ENCODE measurements around the gene SLC9A9. TPM values are rescaled to one million over a fixed set of nuclear protein-coding genes. Genes with fewer than 3 reads are reported as not detected.

The SLC9A9 gene
- total RNA-seq, 1 donor from 2014 or later, result 0.22 TPM

GRCh38 chr3:143826296-143826695, 22.0 kb downstream of the SLC9A9 start:
- no peaks in the 10 kb centered on the region for H3K36me3 ChIP-seq
- no peaks in the 10 kb centered on the region for H3K4me1 ChIP-seq
- no peaks in the 10 kb centered on the region for H3K9me3 ChIP-seq (ENCODE audit: low read depth)
- H3K4me2 ChIP-seq, result no peak overlapping the region
- H3K79me2 ChIP-seq (ENCODE audit: low read depth), result no peaks in the 10 kb centered on the region
- no peak for DNase-seq (ENCODE audit: low spot score)
- H3K27me3 ChIP-seq, result no peaks in the 10 kb centered on the region
- no peak overlapping the region for H3K4me3 Mint-ChIP-seq
- H3K36me3 Mint-ChIP-seq, result no peaks in the 10 kb centered on the region
- H3K4me3 ChIP-seq, result no peak overlapping the region
- H2AFZ ChIP-seq (replicated peaks), result no peak overlapping the region
- H3K9me3 Mint-ChIP-seq, result no peaks in the 10 kb centered on the region
- no peaks in the 10 kb centered on the region for H3F3A ChIP-seq (ENCODE audit: low read depth)
- no peaks in the 10 kb centered on the region for H4K20me1 ChIP-seq (ENCODE audit: low read depth)
- H3K27ac Mint-ChIP-seq, result no peak overlapping the region
- H3K27ac ChIP-seq, result no peak overlapping the region
- TF ChIP-seq CTCF (IDR thresholded peaks at IDR 0.05), result no peak
- no peak for TF ChIP-seq EZH2 (IDR thresholded peaks at IDR 0.05)
- TF ChIP-seq EZH2phosphoT487 (IDR thresholded peaks at IDR 0.05), result no peak
- H3K4me1 Mint-ChIP-seq, result peaks cover 4% of the 10 kb centered on the region
- H3K9ac ChIP-seq, result no peak overlapping the region
- no peaks in the 10 kb centered on the region for H3K27me3 Mint-ChIP-seq (ENCODE audit: insufficient read depth, low read depth)

GRCh38 chr3:143825513-143825912, 22.8 kb downstream of the SLC9A9 start:
- H3K27me3 ChIP-seq, result no peaks in the 10 kb centered on the region
- no peak overlapping the region for H3K9ac ChIP-seq
- H3K36me3 Mint-ChIP-seq, result no peaks in the 10 kb centered on the region
- H4K20me1 ChIP-seq (ENCODE audit: low read depth), result no peaks in the 10 kb centered on the region
- H2AFZ ChIP-seq (replicated peaks), result no peak overlapping the region
- no peak overlapping the region for H3K4me3 Mint-ChIP-seq
- H3K4me1 ChIP-seq, result no peaks in the 10 kb centered on the region
- H3K27ac Mint-ChIP-seq, result no peak overlapping the region
- H3K79me2 ChIP-seq (ENCODE audit: low read depth), result no peaks in the 10 kb centered on the region
- no peaks in the 10 kb centered on the region for H3K9me3 ChIP-seq (ENCODE audit: low read depth)
- H3K9me3 Mint-ChIP-seq, result no peaks in the 10 kb centered on the region
- H3K27ac ChIP-seq, result no peak overlapping the region
- no peak overlapping the region for H3K4me3 ChIP-seq
- H3K27me3 Mint-ChIP-seq (ENCODE audit: insufficient read depth, low read depth), result no peaks in the 10 kb centered on the region
- DNase-seq (ENCODE audit: low spot score), result no peak
- TF ChIP-seq EZH2 (IDR thresholded peaks at IDR 0.05) (no peak), EZH2phosphoT487 (IDR thresholded peaks at IDR 0.05) (no peak), CTCF (IDR thresholded peaks at IDR 0.05) (no peak)
- peaks cover 12% of the 10 kb centered on the region for H3K4me1 Mint-ChIP-seq
- H3K36me3 ChIP-seq, result no peaks in the 10 kb centered on the region
- no peaks in the 10 kb centered on the region for H3F3A ChIP-seq (ENCODE audit: low read depth)
- no peak overlapping the region for H3K4me2 ChIP-seq

- H2AFZ ChIP-seq (replicated peaks), result no peak overlapping the region
These were observed 23.4 kb downstream of the SLC9A9 start for GRCh38 chr3:143824735-143825385.

More at GRCh38 chr3:143824735-143825385, 23.4 kb downstream of the SLC9A9 start:
- Mint-ChIP-seq H3K4me1 (peaks cover 15% of the 10 kb centered on the region), H3K27ac (no peak overlapping the region), H3K9me3 (no peaks in the 10 kb centered on the region), H3K36me3 (no peaks in the 10 kb centered on the region), H3K27me3 (ENCODE audit: insufficient read depth, low read depth) (no peaks in the 10 kb centered on the region), H3K4me3 (no peak overlapping the region)
- no peak for DNase-seq (ENCODE audit: low spot score)
- no peak overlapping the region for H3K27ac ChIP-seq
- no peak overlapping the region for H3K9ac ChIP-seq
- H3K4me1 ChIP-seq, result no peaks in the 10 kb centered on the region
- H3K4me2 ChIP-seq, result no peak overlapping the region
- no peaks in the 10 kb centered on the region for H3F3A ChIP-seq (ENCODE audit: low read depth)
- TF ChIP-seq EZH2phosphoT487 (IDR thresholded peaks at IDR 0.05) (no peak), EZH2 (IDR thresholded peaks at IDR 0.05) (no peak), CTCF (IDR thresholded peaks at IDR 0.05) (no peak)
- no peaks in the 10 kb centered on the region for H3K27me3 ChIP-seq
- no peaks in the 10 kb centered on the region for H3K79me2 ChIP-seq (ENCODE audit: low read depth)
- H4K20me1 ChIP-seq (ENCODE audit: low read depth), result no peaks in the 10 kb centered on the region
- H3K36me3 ChIP-seq, result no peaks in the 10 kb centered on the region
- no peaks in the 10 kb centered on the region for H3K9me3 ChIP-seq (ENCODE audit: low read depth)
- H3K4me3 ChIP-seq, result no peak overlapping the region

All from neural progenitor cell (in vitro differentiated cells).